Esophagus squamous epithelium (tissue), 5 donors: ENCODE measurements around the gene SPTBN5. TPM values are rescaled to one million over a fixed set of nuclear protein-coding genes. Genes with fewer than 3 reads are reported as not detected.

Source experiments
- DNase-seq: peaks from one replicate; lab custom pipeline; 2025; lab: John Stamatoyannopoulos, UW
- H3K27ac ChIP-seq, 4 donors: fragments of 200-600 bp; sonication (generic); one replicate each; pipeline ENCODE4 v1.5.1; 2016 to 2019; ENCODE audit warnings: mild to moderate bottlenecking in 1 of 4
- H3K27me3 ChIP-seq, 4 donors: fragments of 200-600 bp; sonication (generic); 1 replicate in 3 of 4; 2 replicates in 1 of 4; pipeline versions ENCODE4 v1.5.1 to v1.6.0; 2017 to 2021; ENCODE audit warnings: antibody characterized with exemption in 1 of 4
- H3K36me3 ChIP-seq, 3 donors: fragments of 200-600 bp; sonication (generic); one replicate each; pipeline ENCODE4 v1.5.1; 2016 to 2019
- H3K4me1 ChIP-seq, 3 donors: fragments of 200-600 bp; sonication (generic); one replicate each; pipeline ENCODE4 v1.5.1; 2017 to 2019
- H3K4me3 ChIP-seq, 4 donors: fragments of 200-600 bp; sonication (generic); 1 replicate in 3 of 4; 2 replicates in 1 of 4; pipeline ENCODE4 v1.5.1; 2016 to 2019; ENCODE audit warnings: mild to moderate bottlenecking in 2 of 4, moderate library complexity in 1 of 4
- H3K9me3 ChIP-seq, 3 donors: fragments of 200-600 bp; sonication (generic); one replicate each; pipeline ENCODE4 v1.5.1; 2016 to 2019
- POLR2A ChIP-seq, 4 donors: fragments of 450-650 bp; IDR thresholded peaks; one replicate each; pipeline ENCODE4 v1.6.1; 2017; ENCODE audit warnings: antibody characterized with exemption in 4 of 4, mild to moderate bottlenecking in 4 of 4, moderate library complexity in 3 of 4
- WGBS, 2 donors: methylation state at CpG; one replicate each; pipeline ENCODE4 v1.1.5; 2018; 5-methylcytosine and 5-hydroxymethylcytosine counted together
- intact Hi-C: fragments of 100-400 bp; cut with DNase I; formaldehyde crosslinking; loops from one replicate; pipeline ENCODE4 v1.15.0; 2022
- total RNA-seq, 4 donors: library from RNA; depleted of rRNA; stranded (reverse); fragments of >200 nt; gene quantifications; one replicate each; pipeline ENCODE4 v1.1.0, GENCODE V29; 2016
- TF ChIP-seq, protein P1 (sequence below), 6 experiments: fragments of 450-650 bp in 4 of 6; fragments of 200-600 bp in 2 of 6; sonication (generic) in 2 of 6; IDR thresholded peaks; one replicate each; pipeline ENCODE4 v1.5.1; 2016 to 2019; ENCODE audit warnings: antibody characterized with exemption in 6 of 6, mild to moderate bottlenecking in 4 of 6, moderate library complexity in 4 of 6
- donor health status: DM: yes; HTN: yes; CAD: no.

Gene SPTBN5
- total RNA-seq, 4 donors from 2014 or later: 1.9 to 4.4 (median 3.4) TPM

DNA sequence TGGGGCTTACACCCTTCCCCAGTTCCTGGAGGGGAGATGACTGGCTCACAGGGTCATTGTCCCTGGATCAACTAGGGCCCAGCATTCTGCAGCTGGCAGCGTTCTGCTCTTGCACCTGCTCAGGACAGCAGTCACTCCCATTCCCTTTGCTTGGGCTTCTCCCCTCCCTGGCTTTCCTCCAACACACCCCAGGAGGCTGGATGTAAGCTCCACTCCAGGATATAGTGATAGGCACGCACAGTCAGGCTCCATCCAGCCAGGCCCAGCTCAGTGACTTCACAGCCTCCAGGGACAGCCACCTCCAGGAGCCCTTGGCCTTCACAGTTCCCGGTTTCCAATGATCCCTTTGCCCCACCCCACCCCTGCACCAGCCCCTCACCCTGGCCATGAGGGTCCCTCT, 1.9 kb downstream of the SPTBN5 start:
- H3K36me3 ChIP-seq: no peaks in the 10 kb centered on the region
- no peak for TF ChIP-seq POLR2A (IDR thresholded peaks at IDR 0.05)
- H3K9me3 ChIP-seq: no peaks in the 10 kb centered on the region
- H3K27ac ChIP-seq: no peak overlapping the region
- H3K4me3 ChIP-seq: no peak overlapping the region
- WGBS, 2 donors: 76 to 83% methylated on average over 3 of the region's 3 CpGs
- H3K27me3 ChIP-seq: no peaks in the 10 kb centered on the region
- H3K4me1 ChIP-seq: peaks cover 16 to 32% (median 24%) of the 10 kb centered on the region in 3 donors
- intact Hi-C loops: no loop called here
- no peak for DNase-seq

DNA sequence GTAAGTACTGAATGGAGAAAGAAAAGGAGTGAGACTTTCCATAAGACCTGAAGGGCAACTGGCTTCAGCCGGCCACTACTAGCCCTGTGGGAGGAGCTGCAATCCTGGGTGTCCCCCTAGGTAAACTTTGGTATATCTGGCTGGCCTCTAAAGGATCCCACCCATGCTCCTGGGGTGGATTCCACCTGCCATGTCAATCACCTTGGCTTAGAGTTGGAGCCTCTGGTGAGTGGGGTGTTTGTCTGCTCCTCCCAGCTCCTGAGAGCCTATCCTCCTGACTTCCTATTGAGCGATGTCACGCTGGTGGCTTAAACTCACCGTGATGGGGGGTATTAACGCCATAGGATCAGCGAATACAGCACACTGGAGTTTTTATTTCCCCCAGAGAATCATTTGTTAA, 2.6 kb downstream of the SPTBN5 start:
- no peak for DNase-seq
- Histone ChIP-seq H3K9me3 (no peaks in the 10 kb centered on the region), H3K27ac (no peak overlapping the region), H3K4me3 (no peak overlapping the region), H3K4me1 (peaks cover 16 to 32% (median 24%) of the 10 kb centered on the region in 3 donors), H3K36me3 (no peaks in the 10 kb centered on the region), H3K27me3 (no peaks in the 10 kb centered on the region)
- 88 to 93% methylated on average over 4 to 6 of the region's 6 CpGs for WGBS, 2 donors
- no peak for TF ChIP-seq POLR2A (IDR thresholded peaks at IDR 0.05)
- TF ChIP-seq, protein P1, sequence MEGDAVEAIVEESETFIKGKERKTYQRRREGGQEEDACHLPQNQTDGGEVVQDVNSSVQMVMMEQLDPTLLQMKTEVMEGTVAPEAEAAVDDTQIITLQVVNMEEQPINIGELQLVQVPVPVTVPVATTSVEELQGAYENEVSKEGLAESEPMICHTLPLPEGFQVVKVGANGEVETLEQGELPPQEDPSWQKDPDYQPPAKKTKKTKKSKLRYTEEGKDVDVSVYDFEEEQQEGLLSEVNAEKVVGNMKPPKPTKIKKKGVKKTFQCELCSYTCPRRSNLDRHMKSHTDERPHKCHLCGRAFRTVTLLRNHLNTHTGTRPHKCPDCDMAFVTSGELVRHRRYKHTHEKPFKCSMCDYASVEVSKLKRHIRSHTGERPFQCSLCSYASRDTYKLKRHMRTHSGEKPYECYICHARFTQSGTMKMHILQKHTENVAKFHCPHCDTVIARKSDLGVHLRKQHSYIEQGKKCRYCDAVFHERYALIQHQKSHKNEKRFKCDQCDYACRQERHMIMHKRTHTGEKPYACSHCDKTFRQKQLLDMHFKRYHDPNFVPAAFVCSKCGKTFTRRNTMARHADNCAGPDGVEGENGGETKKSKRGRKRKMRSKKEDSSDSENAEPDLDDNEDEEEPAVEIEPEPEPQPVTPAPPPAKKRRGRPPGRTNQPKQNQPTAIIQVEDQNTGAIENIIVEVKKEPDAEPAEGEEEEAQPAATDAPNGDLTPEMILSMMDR (IDR thresholded peaks at IDR 0.05): no peak
- intact Hi-C loops: no loop called here

DNA sequence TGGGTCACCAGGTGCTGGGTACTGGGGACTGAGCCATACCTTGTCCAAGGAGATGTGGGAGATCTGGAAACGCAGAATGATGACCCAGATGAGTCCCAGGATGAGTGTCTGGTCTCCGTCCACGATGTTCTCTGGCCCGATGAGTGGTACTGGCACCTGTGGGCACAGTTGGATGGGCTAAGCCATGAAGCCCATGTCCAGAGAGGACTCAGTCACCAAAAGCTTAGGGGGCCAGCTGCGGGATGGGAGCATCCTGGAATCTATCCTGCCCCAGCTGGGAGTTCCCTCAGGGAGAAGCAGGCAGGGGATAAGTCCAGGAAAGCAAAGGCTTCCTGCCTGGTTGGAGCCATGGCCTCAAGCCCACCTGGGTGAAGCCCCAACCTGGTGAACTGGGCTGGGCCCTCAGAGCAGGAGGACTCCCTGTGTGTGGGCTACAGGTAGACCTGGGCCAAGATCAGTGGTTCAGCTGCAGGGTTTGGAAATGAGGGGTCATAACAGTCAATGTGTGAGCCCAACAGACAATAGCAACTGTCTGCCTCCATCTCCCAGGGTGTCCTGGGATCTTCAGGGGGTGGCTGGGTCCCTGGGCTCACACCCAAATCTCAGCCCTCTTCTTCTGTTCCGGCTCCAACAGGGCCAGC, 3.7 kb downstream of the SPTBN5 start:
- Histone ChIP-seq H3K27me3 (no peaks in the 10 kb centered on the region), H3K9me3 (no peaks in the 10 kb centered on the region), H3K36me3 (no peaks in the 10 kb centered on the region), H3K4me3 (no peak overlapping the region), H3K27ac (no peak overlapping the region), H3K4me1 (peaks cover 15 to 30% (median 23%) of the 10 kb centered on the region in 3 donors)
- WGBS, 2 donors: 71 to 87% methylated on average over 2 to 3 of the region's 6 CpGs
- DNase-seq: no peak
- no peak for TF ChIP-seq POLR2A (IDR thresholded peaks at IDR 0.05)
- TF ChIP-seq, protein P1 (IDR thresholded peaks at IDR 0.05): no peak
- intact Hi-C loops: no loop called here

DNA sequence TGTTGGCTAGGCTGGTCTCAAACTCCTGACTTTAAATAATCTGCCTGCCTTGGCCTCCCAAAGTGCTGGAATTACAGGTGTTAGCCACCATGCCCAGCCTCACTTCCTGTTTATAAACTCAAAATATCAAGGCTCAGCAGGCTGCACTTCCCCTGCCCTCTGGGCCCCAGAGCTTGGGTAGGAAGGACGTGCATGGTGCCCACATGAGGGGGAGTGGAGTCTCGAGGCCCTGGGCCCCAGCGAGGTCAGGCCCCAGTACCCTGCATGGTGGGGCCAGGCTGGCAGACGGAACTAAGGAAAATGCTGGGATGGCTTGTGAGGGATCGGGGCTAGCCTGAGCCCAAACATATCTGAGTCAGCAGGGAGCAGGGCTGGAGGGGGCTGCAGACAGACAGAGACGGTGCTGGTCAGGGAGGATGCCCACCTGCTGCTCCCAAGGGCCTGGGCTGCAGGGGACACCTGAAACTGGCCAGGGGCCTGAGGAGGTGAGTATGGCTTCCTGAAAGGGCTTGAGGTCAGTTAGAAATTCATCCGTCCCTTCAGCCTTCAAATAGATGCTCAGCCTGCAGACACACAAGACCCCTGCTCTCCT, 5.1 kb downstream of the SPTBN5 start:
- intact Hi-C loops: no loop called here
- peaks cover 1 to 16% (median 9%) of the 10 kb centered on the region in 3 donors for H3K4me1 ChIP-seq
- no peaks in the 10 kb centered on the region for H3K27me3 ChIP-seq
- no peak overlapping the region for H3K4me3 ChIP-seq
- H3K27ac ChIP-seq: no peak overlapping the region
- H3K36me3 ChIP-seq: no peaks in the 10 kb centered on the region
- TF ChIP-seq POLR2A (IDR thresholded peaks at IDR 0.05): no peak
- TF ChIP-seq, protein P1 (IDR thresholded peaks at IDR 0.05): no peak
- H3K9me3 ChIP-seq: no peaks in the 10 kb centered on the region
- no peak for DNase-seq
- WGBS, 2 donors: 83 to 100% methylated on average over 1 to 4 of the region's 7 CpGs

DNA sequence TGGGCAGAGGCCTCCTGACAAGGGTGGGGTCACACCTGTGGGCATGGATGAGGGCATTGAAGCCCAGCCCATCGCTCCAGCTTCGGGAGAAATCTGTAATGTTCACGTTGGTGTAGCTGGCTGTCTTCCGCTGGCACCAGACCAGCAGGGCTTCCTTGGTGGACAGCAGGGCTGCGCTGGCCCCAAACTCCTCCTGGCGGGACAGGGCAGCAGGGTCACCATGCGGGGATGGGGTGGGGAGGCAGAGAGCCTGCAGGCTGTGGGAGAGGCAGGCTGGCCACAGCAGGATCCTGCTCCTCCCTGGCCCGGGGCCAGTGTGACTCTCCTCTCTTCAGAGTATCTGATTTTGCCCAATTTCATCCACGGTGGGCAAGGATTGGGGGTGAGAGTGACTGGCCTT, 6.0 kb downstream of the SPTBN5 start:
- H3K27ac ChIP-seq: no peak overlapping the region
- H3K4me1 ChIP-seq: peaks cover under 1 to 14% (median 6%) of the 10 kb centered on the region in 3 donors
- no peak overlapping the region for H3K4me3 ChIP-seq
- H3K27me3 ChIP-seq: no peaks in the 10 kb centered on the region
- H3K9me3 ChIP-seq: no peaks in the 10 kb centered on the region
- intact Hi-C loops: no loop called here
- no peak for TF ChIP-seq POLR2A (IDR thresholded peaks at IDR 0.05)
- TF ChIP-seq, protein P1 (IDR thresholded peaks at IDR 0.05): no peak
- no peaks in the 10 kb centered on the region for H3K36me3 ChIP-seq
- 80 to 85% methylated on average over 2 to 3 of the region's 9 CpGs for WGBS, 2 donors
- no peak for DNase-seq
